Prostate gland (tissue), 2 donors: Measurements from ENCODE around the gene ARMH3.

ENCODE experiments used
- POLR2A ChIP-seq: fragments of 450-650 bp; IDR thresholded peaks from one replicate; pipeline ENCODE4 v1.6.1; 2016; ENCODE audit warnings: antibody characterized with exemption, mild to moderate bottlenecking
- TF ChIP-seq, protein P1 (sequence below), 4 experiments: fragments of 200-600 bp in 2 of 4; fragments of 450-650 bp in 2 of 4; sonication (generic) in 2 of 4; IDR thresholded peaks; 1 replicate in 3 of 4; 2 replicates in 1 of 4; pipeline ENCODE4 v1.5.1; 2016 to 2019; ENCODE audit warnings: antibody characterized with exemption in 4 of 4, mild to moderate bottlenecking in 2 of 4, moderate library complexity in 2 of 4

- TF ChIP-seq, protein P1, sequence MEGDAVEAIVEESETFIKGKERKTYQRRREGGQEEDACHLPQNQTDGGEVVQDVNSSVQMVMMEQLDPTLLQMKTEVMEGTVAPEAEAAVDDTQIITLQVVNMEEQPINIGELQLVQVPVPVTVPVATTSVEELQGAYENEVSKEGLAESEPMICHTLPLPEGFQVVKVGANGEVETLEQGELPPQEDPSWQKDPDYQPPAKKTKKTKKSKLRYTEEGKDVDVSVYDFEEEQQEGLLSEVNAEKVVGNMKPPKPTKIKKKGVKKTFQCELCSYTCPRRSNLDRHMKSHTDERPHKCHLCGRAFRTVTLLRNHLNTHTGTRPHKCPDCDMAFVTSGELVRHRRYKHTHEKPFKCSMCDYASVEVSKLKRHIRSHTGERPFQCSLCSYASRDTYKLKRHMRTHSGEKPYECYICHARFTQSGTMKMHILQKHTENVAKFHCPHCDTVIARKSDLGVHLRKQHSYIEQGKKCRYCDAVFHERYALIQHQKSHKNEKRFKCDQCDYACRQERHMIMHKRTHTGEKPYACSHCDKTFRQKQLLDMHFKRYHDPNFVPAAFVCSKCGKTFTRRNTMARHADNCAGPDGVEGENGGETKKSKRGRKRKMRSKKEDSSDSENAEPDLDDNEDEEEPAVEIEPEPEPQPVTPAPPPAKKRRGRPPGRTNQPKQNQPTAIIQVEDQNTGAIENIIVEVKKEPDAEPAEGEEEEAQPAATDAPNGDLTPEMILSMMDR (IDR thresholded peaks at IDR 0.05): no peak
- TF ChIP-seq POLR2A: no peak
Measured at GRCh38 chr10:101933976-101934375, 122.0 kb downstream of the ARMH3 start.
